ENCODE data around the gene S100A9. TPM values are rescaled to one million over a fixed set of nuclear protein-coding genes. Genes with fewer than 3 reads are reported as not detected.

S100A9 gene
- total and polyA plus RNA-seq, 4 donors: 110 to 485 (median 203) TPM

DNA sequence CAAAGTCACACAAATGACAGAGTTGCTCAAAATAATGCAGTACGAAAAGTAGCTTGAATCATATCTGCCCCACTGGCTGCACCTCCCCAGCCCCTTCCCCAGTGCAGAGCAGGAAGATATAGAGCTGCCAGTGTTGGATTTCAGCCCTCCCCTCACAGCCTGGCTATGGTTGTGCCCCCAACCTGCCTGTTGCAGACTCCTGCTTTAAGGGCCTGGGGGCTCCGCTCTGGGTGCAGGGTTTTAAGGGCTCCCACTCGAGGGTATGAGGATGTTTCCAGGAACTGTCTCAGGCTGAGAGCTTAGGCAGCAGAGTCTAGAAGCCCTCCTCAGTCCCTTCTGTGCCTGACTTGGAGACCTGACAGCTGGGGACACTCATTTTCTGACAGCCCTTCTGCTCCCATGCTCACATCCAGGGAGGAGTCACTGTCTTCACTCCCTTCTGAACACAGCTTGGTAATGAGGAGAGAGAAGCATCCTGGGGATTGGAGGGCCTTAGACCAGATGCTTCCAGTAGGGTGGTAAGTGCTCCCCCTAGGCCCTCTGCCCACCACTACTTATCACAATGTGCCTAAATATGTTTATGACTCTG is 4.6 kb downstream of the S100A9 start:
- no peak overlapping the region for H3K4me3 ChIP-seq (ENCODE audit: low read length in 2 of 2)
- WGBS, 2 donors: 93 to 94% methylated on average over 3 of the region's 3 CpGs
- no peaks in the 10 kb centered on the region for H3K36me3 ChIP-seq (ENCODE audit: control insufficient read depth in 1 of 2, insufficient read depth in 2 of 2, low read length in 1 of 2)
- DNase-seq (no peak), ATAC-seq (ENCODE audit: low FRiP score) (no peak)
- H3K4me1 ChIP-seq (ENCODE audit: control insufficient read depth in 1 of 2, insufficient read depth in 2 of 2, low read length in 2 of 2): no peaks in the 10 kb centered on the region
- no peaks in the 10 kb centered on the region for H3K27me3 ChIP-seq (ENCODE audit: control insufficient read depth in 1 of 2, insufficient read depth in 2 of 2, low read length in 1 of 2)
- intact Hi-C loops (cut with DNase I): loop anchor here in 1 of 2 donors (10.0 kb wide), 1 partner anchor 643 kb away; no protein-coding TSS in a partner anchor
- no peak overlapping the region for H3K27ac ChIP-seq (ENCODE audit: low read depth in 1 of 2, low read length in 2 of 2)
- H3K9me3 ChIP-seq (ENCODE audit: control insufficient read depth, low read length): no peaks in the 10 kb centered on the region

GRCh38 chr1:153363641-153364040 is 6.0 kb downstream of the S100A9 start:
- Histone ChIP-seq H3K4me1 (ENCODE audit: control insufficient read depth in 1 of 2, insufficient read depth in 2 of 2, low read length in 2 of 2) (no peaks in the 10 kb centered on the region), H3K27ac (ENCODE audit: low read depth in 1 of 2, low read length in 2 of 2) (no peak overlapping the region), H3K27me3 (ENCODE audit: control insufficient read depth in 1 of 2, insufficient read depth in 2 of 2, low read length in 1 of 2) (no peaks in the 10 kb centered on the region), H3K36me3 (ENCODE audit: control insufficient read depth in 1 of 2, insufficient read depth in 2 of 2, low read length in 1 of 2) (no peaks in the 10 kb centered on the region), H3K4me3 (ENCODE audit: low read length in 2 of 2) (no peak overlapping the region), H3K9me3 (ENCODE audit: control insufficient read depth, low read length) (no peaks in the 10 kb centered on the region)
- intact Hi-C loops (cut with DNase I): loop anchor here in 1 of 2 donors (10.0 kb wide), 1 partner anchor 641 kb away; no protein-coding TSS in a partner anchor
- ATAC-seq (ENCODE audit: low FRiP score) (no peak), DNase-seq (no peak)
- 76 to 77% methylated on average over 3 of the region's 3 CpGs for WGBS, 2 donors

- no peak for ATAC-seq (ENCODE audit: low FRiP score)
- Histone ChIP-seq H3K27me3 (ENCODE audit: control insufficient read depth in 1 of 2, insufficient read depth in 2 of 2, low read length in 1 of 2) (no peaks in the 10 kb centered on the region), H3K36me3 (ENCODE audit: control insufficient read depth in 1 of 2, insufficient read depth in 2 of 2, low read length in 1 of 2) (no peaks in the 10 kb centered on the region), H3K27ac (ENCODE audit: low read depth in 1 of 2, low read length in 2 of 2) (no peak overlapping the region), H3K9me3 (ENCODE audit: control insufficient read depth, low read length) (no peaks in the 10 kb centered on the region), H3K4me1 (ENCODE audit: control insufficient read depth in 1 of 2, insufficient read depth in 2 of 2, low read length in 2 of 2) (no peaks in the 10 kb centered on the region), H3K4me3 (ENCODE audit: low read length in 2 of 2) (no peak overlapping the region)
- DNase-seq: no peak
- intact Hi-C loops (cut with DNase I): loop anchor here in 1 of 2 donors (10.0 kb wide), 1 partner anchor 641 kb away; no protein-coding TSS in a partner anchor
These were observed 6.5 kb downstream of the S100A9 start for GRCh38 chr1:153364156-153364555.

DNA sequence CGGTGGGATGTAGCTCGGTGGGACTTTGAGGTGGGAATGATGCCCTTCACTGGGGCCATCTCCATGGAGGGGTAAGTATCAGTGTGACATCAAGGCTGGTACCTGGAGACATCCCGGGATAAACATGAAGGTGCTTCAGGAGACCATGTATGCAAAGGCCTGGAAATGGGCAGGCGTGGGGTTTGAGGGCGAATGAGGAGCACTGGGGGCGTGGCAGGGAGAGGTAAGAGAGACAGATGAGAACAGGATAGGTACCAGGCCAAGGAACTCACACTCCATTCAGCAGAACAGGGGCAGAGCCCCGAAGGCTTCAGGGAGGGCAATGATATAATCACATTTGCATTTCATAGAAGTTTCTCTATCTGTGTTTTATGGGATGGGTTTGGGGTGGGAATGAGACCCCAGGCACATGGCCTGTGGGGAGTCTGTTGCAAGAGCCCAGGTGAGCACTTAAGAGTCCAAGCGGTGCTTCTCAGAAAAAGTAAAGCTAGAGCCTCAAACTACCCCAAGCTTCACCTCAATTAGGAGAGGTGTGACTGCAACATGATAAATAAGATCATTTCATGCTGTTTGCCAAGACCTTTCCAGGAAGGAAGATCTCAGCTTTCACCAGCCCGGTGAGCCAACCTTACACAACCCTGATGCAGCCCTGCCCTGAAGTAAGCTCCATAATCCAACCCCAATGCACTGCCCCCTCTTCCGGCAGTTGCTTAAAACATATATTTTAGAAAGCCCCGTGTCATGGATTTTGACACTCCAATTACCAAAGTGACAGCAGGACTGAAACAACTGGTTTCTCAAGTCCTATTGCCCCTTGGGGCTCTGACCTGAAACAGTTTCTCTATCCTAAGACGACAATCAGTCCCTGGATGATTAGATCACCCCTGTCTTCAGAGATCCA is 7.4 kb downstream of the S100A9 start:
- Histone ChIP-seq H3K27me3 (ENCODE audit: control insufficient read depth in 1 of 2, insufficient read depth in 2 of 2, low read length in 1 of 2) (no peaks in the 10 kb centered on the region), H3K4me3 (ENCODE audit: low read length in 2 of 2) (no peak overlapping the region), H3K4me1 (ENCODE audit: control insufficient read depth in 1 of 2, insufficient read depth in 2 of 2, low read length in 2 of 2) (no peaks in the 10 kb centered on the region), H3K9me3 (ENCODE audit: control insufficient read depth, low read length) (no peaks in the 10 kb centered on the region), H3K27ac (ENCODE audit: low read depth in 1 of 2, low read length in 2 of 2) (no peak overlapping the region), H3K36me3 (ENCODE audit: control insufficient read depth in 1 of 2, insufficient read depth in 2 of 2, low read length in 1 of 2) (no peaks in the 10 kb centered on the region)
- no peak for DNase-seq
- 82 to 88% methylated on average over 12 of the region's 12 CpGs for WGBS, 2 donors
- no peak for ATAC-seq (ENCODE audit: low FRiP score)
- intact Hi-C loops (cut with DNase I): loop anchor here in 1 of 2 donors (10.0 kb wide), 1 partner anchor 640 kb away; no protein-coding TSS in a partner anchor

GRCh38 chr1:153365696-153366095 is 8.0 kb downstream of the S100A9 start:
- no peaks in the 10 kb centered on the region for H3K36me3 ChIP-seq (ENCODE audit: control insufficient read depth in 1 of 2, insufficient read depth in 2 of 2, low read length in 1 of 2)
- 69 to 72% methylated on average over 8 of the region's 8 CpGs for WGBS, 2 donors
- H3K4me3 ChIP-seq (ENCODE audit: low read length in 2 of 2): no peak overlapping the region
- ATAC-seq (ENCODE audit: low FRiP score) (no peak), DNase-seq (no peak)
- intact Hi-C loops (cut with DNase I): loop anchor here in 1 of 2 donors (10.0 kb wide), 1 partner anchor 639 kb away; no protein-coding TSS in a partner anchor
- H3K27me3 ChIP-seq (ENCODE audit: control insufficient read depth in 1 of 2, insufficient read depth in 2 of 2, low read length in 1 of 2): no peaks in the 10 kb centered on the region
- no peaks in the 10 kb centered on the region for H3K4me1 ChIP-seq (ENCODE audit: control insufficient read depth in 1 of 2, insufficient read depth in 2 of 2, low read length in 2 of 2)
- H3K9me3 ChIP-seq (ENCODE audit: control insufficient read depth, low read length): no peaks in the 10 kb centered on the region
- H3K27ac ChIP-seq (ENCODE audit: low read depth in 1 of 2, low read length in 2 of 2): no peak overlapping the region

GRCh38 chr1:153366261-153366660 is 8.6 kb downstream of the S100A9 start:
- ATAC-seq (ENCODE audit: low FRiP score) (no peak), DNase-seq (no peak)
- Histone ChIP-seq H3K27me3 (ENCODE audit: control insufficient read depth in 1 of 2, insufficient read depth in 2 of 2, low read length in 1 of 2) (no peaks in the 10 kb centered on the region), H3K4me3 (ENCODE audit: low read length in 2 of 2) (no peak overlapping the region), H3K36me3 (ENCODE audit: control insufficient read depth in 1 of 2, insufficient read depth in 2 of 2, low read length in 1 of 2) (no peaks in the 10 kb centered on the region), H3K27ac (ENCODE audit: low read depth in 1 of 2, low read length in 2 of 2) (no peak overlapping the region), H3K4me1 (ENCODE audit: control insufficient read depth in 1 of 2, insufficient read depth in 2 of 2, low read length in 2 of 2) (no peaks in the 10 kb centered on the region), H3K9me3 (ENCODE audit: control insufficient read depth, low read length) (no peaks in the 10 kb centered on the region)
- 86 to 87% methylated on average over 6 of the region's 6 CpGs for WGBS, 2 donors
- intact Hi-C loops (cut with DNase I): loop anchor here in 1 of 2 donors (10.0 kb wide), 1 partner anchor 639 kb away; no protein-coding TSS in a partner anchor

- Histone ChIP-seq H3K9me3 (ENCODE audit: control insufficient read depth, low read length) (no peaks in the 10 kb centered on the region), H3K36me3 (ENCODE audit: control insufficient read depth in 1 of 2, insufficient read depth in 2 of 2, low read length in 1 of 2) (no peaks in the 10 kb centered on the region), H3K27me3 (ENCODE audit: control insufficient read depth in 1 of 2, insufficient read depth in 2 of 2, low read length in 1 of 2) (no peaks in the 10 kb centered on the region), H3K27ac (ENCODE audit: low read depth in 1 of 2, low read length in 2 of 2) (no peak overlapping the region), H3K4me3 (ENCODE audit: low read length in 2 of 2) (no peak overlapping the region), H3K4me1 (ENCODE audit: control insufficient read depth in 1 of 2, insufficient read depth in 2 of 2, low read length in 2 of 2) (no peaks in the 10 kb centered on the region)
- intact Hi-C loops (cut with DNase I): loop anchor here in 1 of 2 donors (10.0 kb wide), 1 partner anchor 638 kb away; no protein-coding TSS in a partner anchor
- ATAC-seq (ENCODE audit: low FRiP score) (no peak), DNase-seq (no peak)
- 69 to 85% methylated on average over 2 of the region's 2 CpGs for WGBS, 2 donors
These were observed 9.4 kb downstream of the S100A9 start for GRCh38 chr1:153367090-153367489.

DNA sequence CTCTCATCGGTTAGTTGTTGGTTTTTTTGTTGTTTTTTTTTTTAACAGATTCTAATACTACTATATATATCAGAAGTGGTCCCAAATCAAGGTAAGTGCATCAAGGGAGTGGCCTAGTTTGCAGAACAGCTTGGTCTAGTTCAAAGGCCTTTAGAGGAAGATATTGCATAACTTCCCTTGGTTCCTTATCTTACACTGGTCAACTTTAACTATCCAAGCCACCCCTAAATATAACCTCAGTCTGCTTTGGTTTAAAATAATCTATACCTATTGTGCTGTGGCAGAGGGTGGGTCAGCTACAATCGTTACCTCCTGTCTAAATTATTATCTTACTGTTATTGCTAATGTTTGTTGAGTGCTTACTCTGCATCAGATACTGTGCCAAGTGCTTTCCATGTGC is 10.8 kb downstream of the S100A9 start:
- intact Hi-C loops (cut with DNase I): loop anchor here in 1 of 2 donors (10.0 kb wide), 1 partner anchor 636 kb away; no protein-coding TSS in a partner anchor
- Histone ChIP-seq H3K9me3 (ENCODE audit: control insufficient read depth, low read length) (no peaks in the 10 kb centered on the region), H3K27ac (ENCODE audit: low read depth in 1 of 2, low read length in 2 of 2) (no peak overlapping the region), H3K27me3 (ENCODE audit: control insufficient read depth in 1 of 2, insufficient read depth in 2 of 2, low read length in 1 of 2) (no peaks in the 10 kb centered on the region), H3K36me3 (ENCODE audit: control insufficient read depth in 1 of 2, insufficient read depth in 2 of 2, low read length in 1 of 2) (no peaks in the 10 kb centered on the region), H3K4me3 (ENCODE audit: low read length in 2 of 2) (no peak overlapping the region), H3K4me1 (ENCODE audit: control insufficient read depth in 1 of 2, insufficient read depth in 2 of 2, low read length in 2 of 2) (no peaks in the 10 kb centered on the region)
- 70 to 75% methylated on average over 2 of the region's 2 CpGs for WGBS, 2 donors
- DNase-seq: no peak
- ATAC-seq (ENCODE audit: low FRiP score): no peak

All from aorta (tissue), 5 donors.